Body of pancreas (tissue), 4 donors: ENCODE results near the gene CCDC158. TPM values are rescaled to one million over a fixed set of nuclear protein-coding genes. Genes with fewer than 3 reads are reported as not detected.

ENCODE experiments used
- ATAC-seq: fragments of 150-250 bp; one replicate; pipeline ENCODE4 v1.9.1; 2016
- DNase-seq, 4 donors: peaks; one replicate each; pipeline ENCODE4 v3.0.0-alpha.2; 2019
- H3K27ac ChIP-seq, 4 donors: fragments of 200-600 bp; sonication (generic); 1 replicate in 3 of 4; 2 replicates in 1 of 4; pipeline versions ENCODE4 v1.5.1 to v1.6.1; 2016 to 2019; ENCODE audit warnings: mild to moderate bottlenecking in 1 of 4, mixed read lengths in 1 of 4, moderate library complexity in 1 of 4
- H3K27me3 ChIP-seq, 2 donors: fragments of 200-600 bp; sonication (generic); one replicate each; pipeline ENCODE4 v1.6.0; 2016; ENCODE audit warnings: mild to moderate bottlenecking in 1 of 2
- H3K36me3 ChIP-seq, 2 donors: fragments of 200-600 bp; sonication (generic); replicated peaks in 1 of 2; 2 replicates each; pipeline ENCODE4 v1.5.1; 2016; ENCODE audit warnings: low read depth in 2 of 2; ENCODE audit not compliant: insufficient read depth in 1 of 2
- H3K4me1 ChIP-seq: fragments of 200-600 bp; sonication (generic); one replicate; pipeline ENCODE4 v1.6.0; 2016
- H3K4me3 ChIP-seq, 2 donors: fragments of 200-600 bp; sonication (generic); 1 replicate in 1 of 2; 2 replicates in 1 of 2; pipeline ENCODE4 v1.5.1; 2016 to 2019
- H3K9me3 ChIP-seq, 3 donors: fragments of 200-600 bp; sonication (generic); 1 replicate in 2 of 3; 2 replicates in 1 of 3; pipeline ENCODE4 v1.5.1; 2016
- POLR2A ChIP-seq, 3 donors: fragments of 450-650 bp; IDR thresholded peaks; one replicate each; pipeline ENCODE4 v1.6.1; 2016; ENCODE audit warnings: antibody characterized with exemption in 3 of 3, mild to moderate bottlenecking in 2 of 3
- WGBS, 2 donors: methylation state at CpG; one replicate each; pipeline ENCODE4 v1.1.5; 2017; 5-methylcytosine and 5-hydroxymethylcytosine counted together
- intact Hi-C: fragments of 100-400 bp; cut with DNase I; formaldehyde crosslinking; loops from one replicate; pipeline ENCODE4 v1.15.1; 2023
- total RNA-seq, 2 donors: library from RNA; depleted of rRNA; stranded (reverse); fragments of >200 nt; gene quantifications; one replicate each; pipeline ENCODE4 v1.1.0, GENCODE V29; 2016
- TF ChIP-seq, protein P1 (sequence below), 7 experiments: fragments of 450-650 bp in 4 of 7; fragments of 200-600 bp in 3 of 7; sonication (generic) in 3 of 7; IDR thresholded peaks; one replicate each; pipeline ENCODE4 v1.5.1; 2016 to 2019; ENCODE audit warnings: antibody characterized with exemption in 7 of 7

The CCDC158 gene
- total RNA-seq, 2 donors from 2014 or later, result 0.99 to 1.3 TPM

DNA sequence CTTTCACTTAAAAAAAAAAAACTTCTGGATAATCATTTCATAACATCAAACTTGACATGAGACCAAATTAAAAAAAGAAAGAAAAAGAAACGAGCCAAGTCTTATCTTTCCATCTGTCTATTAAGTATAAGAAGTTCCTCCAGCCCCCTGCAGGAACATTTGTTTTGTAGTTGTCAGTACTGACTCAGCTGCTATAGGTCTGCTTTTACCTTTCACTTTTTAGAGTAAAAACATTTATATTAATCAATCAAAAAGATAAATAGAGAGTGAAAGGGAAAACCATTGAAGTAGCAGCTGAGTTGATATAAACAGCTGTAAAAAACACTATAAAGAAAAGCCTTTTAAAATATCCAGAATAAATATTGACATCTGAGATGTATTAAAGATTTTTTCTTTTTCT, 46.1 kb downstream of the CCDC158 start:
- Histone ChIP-seq H3K27ac (no peak overlapping the region), H3K4me1 (peaks cover 33% of the 10 kb centered on the region), H3K9me3 (no peaks in the 10 kb centered on the region), H3K27me3 (no peaks in the 10 kb centered on the region), H3K4me3 (no peak overlapping the region), H3K36me3 (no peaks in the 10 kb centered on the region)
- TF ChIP-seq, protein P1, sequence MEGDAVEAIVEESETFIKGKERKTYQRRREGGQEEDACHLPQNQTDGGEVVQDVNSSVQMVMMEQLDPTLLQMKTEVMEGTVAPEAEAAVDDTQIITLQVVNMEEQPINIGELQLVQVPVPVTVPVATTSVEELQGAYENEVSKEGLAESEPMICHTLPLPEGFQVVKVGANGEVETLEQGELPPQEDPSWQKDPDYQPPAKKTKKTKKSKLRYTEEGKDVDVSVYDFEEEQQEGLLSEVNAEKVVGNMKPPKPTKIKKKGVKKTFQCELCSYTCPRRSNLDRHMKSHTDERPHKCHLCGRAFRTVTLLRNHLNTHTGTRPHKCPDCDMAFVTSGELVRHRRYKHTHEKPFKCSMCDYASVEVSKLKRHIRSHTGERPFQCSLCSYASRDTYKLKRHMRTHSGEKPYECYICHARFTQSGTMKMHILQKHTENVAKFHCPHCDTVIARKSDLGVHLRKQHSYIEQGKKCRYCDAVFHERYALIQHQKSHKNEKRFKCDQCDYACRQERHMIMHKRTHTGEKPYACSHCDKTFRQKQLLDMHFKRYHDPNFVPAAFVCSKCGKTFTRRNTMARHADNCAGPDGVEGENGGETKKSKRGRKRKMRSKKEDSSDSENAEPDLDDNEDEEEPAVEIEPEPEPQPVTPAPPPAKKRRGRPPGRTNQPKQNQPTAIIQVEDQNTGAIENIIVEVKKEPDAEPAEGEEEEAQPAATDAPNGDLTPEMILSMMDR (IDR thresholded peaks at IDR 0.05), result no peak
- TF ChIP-seq POLR2A (IDR thresholded peaks at IDR 0.05), result no peak
- ATAC-seq, result no peak
- WGBS, 2 donors, result 0 to 2% methylated on average over 1 of the region's 1 CpG
- intact Hi-C loops, result no loop called here
- DNase-seq, result no peak

DNA sequence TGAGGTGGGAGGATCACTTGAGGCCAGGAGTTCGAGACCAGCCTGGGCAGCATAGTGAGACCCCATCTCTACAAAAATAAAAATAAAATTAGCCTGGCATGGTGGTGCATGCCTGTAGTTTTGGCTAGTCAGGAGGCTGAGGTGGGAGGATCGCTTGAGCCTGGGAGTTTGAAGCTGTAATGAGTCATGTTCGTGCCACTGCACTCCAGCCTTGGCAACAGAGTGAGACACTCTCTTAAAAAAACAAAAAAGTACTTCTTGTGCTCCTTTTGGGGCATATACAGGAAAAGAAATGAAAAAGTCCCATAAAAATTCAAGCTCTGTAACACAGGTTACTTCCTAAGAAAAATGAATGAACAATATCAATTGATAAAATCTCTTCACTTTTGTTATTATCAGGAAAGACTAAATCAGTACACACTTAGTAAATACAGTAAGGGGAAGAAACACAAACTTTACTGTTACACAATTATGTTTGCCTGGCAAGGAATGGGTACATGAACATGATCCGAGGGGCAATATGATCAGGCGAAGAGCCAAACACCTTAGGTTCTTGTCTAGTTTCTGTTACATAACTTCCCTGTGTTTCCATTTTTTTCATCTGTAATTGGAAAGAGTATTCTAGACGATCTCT, 46.9 kb downstream of the CCDC158 start:
- intact Hi-C loops, result no loop called here
- H3K9me3 ChIP-seq, result no peaks in the 10 kb centered on the region
- H3K4me3 ChIP-seq, result no peak overlapping the region
- WGBS, 2 donors, result 45 to 50% methylated on average over 6 of the region's 6 CpGs
- no peaks in the 10 kb centered on the region for H3K36me3 ChIP-seq
- ATAC-seq, result peak; percentile 35
- no peak overlapping the region for H3K27ac ChIP-seq
- peaks cover 33% of the 10 kb centered on the region for H3K4me1 ChIP-seq
- DNase-seq, result no peak
- TF ChIP-seq, protein P1 (IDR thresholded peaks at IDR 0.05), result no peak
- no peak for TF ChIP-seq POLR2A (IDR thresholded peaks at IDR 0.05)
- no peaks in the 10 kb centered on the region for H3K27me3 ChIP-seq

DNA sequence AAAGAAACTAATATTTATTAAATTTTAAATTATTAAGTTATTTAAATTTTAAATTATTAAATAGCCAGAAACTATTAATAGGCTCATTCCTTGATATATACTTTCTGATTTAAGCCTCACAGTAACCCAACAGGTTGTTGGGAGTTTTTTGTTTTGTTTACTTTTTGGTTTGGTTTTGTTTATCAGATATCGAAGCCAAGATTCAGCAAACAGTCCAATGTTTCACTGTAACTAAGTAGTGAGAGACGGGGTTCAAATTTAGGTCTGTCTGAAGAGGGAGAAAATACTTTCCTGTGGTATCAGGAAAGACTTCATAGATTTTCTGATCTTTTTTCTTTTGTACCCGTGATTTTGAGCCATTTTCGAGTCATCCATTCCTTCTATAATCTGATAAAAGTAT, 54.2 kb downstream of the CCDC158 start:
- Histone ChIP-seq H3K36me3 (no peaks in the 10 kb centered on the region), H3K4me1 (peaks cover 3% of the 10 kb centered on the region), H3K27me3 (no peaks in the 10 kb centered on the region), H3K27ac (no peak overlapping the region), H3K4me3 (no peak overlapping the region), H3K9me3 (no peaks in the 10 kb centered on the region)
- TF ChIP-seq POLR2A (IDR thresholded peaks at IDR 0.05), result no peak
- TF ChIP-seq, protein P1 (IDR thresholded peaks at IDR 0.05), result no peak
- intact Hi-C loops, result no loop called here
- WGBS, 2 donors, result 44 to 57% methylated on average over 4 of the region's 4 CpGs
- no peak for DNase-seq
- ATAC-seq, result no peak

DNA sequence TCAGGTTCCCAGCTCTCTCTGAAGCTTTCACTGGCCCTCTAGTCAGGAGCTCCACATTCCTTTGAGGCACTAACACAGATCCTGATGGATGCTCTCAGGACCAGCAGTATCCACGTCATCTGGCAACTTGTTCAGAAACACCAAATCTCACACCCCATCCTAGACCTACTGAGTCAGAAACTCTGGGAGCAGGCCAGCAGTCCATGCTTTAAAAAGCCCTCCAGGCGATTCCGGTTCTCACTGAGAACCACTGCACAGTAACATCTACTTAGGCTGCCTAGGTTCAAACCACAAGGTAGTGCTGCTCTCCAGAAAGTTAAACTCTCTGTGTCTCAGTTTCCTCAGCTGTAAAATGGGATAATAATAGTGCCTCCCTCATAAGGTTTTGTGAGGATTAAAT, 55.3 kb downstream of the CCDC158 start:
- Histone ChIP-seq H3K27ac (no peak overlapping the region), H3K27me3 (no peaks in the 10 kb centered on the region), H3K4me1 (peaks cover 7% of the 10 kb centered on the region), H3K4me3 (no peak overlapping the region), H3K36me3 (no peaks in the 10 kb centered on the region), H3K9me3 (no peaks in the 10 kb centered on the region)
- ATAC-seq (no peak), DNase-seq (no peak)
- no peak for TF ChIP-seq POLR2A (IDR thresholded peaks at IDR 0.05)
- TF ChIP-seq, protein P1 (IDR thresholded peaks at IDR 0.05), result no peak
- intact Hi-C loops, result no loop called here
- WGBS, 2 donors, result 93 to 94% methylated on average over 3 of the region's 3 CpGs

DNA sequence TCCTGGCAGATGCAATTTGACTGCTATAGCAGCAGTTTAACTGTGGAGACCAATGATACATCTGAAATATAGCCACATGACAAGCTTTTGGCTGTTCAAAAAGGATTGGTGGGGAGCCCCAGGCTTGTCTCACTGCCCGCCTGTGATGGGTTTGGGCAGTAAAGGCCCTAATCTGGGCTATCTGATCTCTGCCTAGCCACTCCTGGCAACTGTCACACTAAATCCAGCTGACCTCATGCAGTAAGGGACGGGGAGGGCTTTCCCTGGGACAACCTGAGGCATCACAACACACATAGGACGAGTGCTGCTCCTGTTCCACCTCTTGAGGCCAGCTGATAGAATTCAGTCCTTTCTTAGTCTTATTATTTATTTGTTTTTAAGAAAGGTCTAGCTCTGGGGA, 56.2 kb downstream of the CCDC158 start:
- intact Hi-C loops, result no loop called here
- 89 to 100% methylated on average over 3 of the region's 3 CpGs for WGBS, 2 donors
- TF ChIP-seq, protein P1 (IDR thresholded peaks at IDR 0.05), result no peak
- no peak for TF ChIP-seq POLR2A (IDR thresholded peaks at IDR 0.05)
- no peak overlapping the region for H3K4me3 ChIP-seq
- DNase-seq (no peak), ATAC-seq (no peak)
- no peaks in the 10 kb centered on the region for H3K36me3 ChIP-seq
- no peak overlapping the region for H3K27ac ChIP-seq
- H3K27me3 ChIP-seq, result no peaks in the 10 kb centered on the region
- peaks cover 0 to 5% (median 0%) of the 10 kb centered on the region in 3 donors for H3K9me3 ChIP-seq
- peaks cover 7% of the 10 kb centered on the region for H3K4me1 ChIP-seq
